ENCODE data around the gene DNAH1.

DNA sequence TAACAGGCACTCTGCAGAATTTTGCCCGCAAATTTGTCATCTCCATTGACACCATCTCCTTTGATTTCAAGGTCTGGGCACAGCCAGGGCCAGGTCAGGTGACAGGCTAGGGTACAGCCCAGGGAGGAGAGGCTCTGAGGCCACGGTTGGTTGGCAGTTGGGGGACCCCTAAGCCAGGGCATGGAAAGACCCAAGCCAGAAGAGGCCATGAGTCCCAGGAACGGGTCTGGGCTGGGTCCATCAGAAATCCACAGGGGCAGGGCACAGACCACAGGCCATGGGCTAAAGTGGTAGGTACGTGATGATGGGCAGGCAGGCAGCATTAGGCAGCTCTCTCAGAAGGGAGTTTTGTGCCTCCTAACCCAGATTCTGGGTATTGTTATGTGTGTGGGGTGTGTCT, 83.0 kb downstream of the DNAH1 start:
- TF ChIP-seq, protein P1, sequence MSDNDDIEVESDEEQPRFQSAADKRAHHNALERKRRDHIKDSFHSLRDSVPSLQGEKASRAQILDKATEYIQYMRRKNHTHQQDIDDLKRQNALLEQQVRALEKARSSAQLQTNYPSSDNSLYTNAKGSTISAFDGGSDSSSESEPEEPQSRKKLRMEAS (IDR thresholded peaks at IDR 0.05) = no peak
- no peak for TF ChIP-seq TAF1 (IDR thresholded peaks at IDR 0.05; ENCODE audit: low read depth)
- TF ChIP-seq EP300 (IDR thresholded peaks at IDR 0.05; ENCODE audit: borderline replicate concordance) = no peak

All from Ishikawa (cell line).